Left renal pelvis (tissue), 4 donors: ENCODE measurements around the gene MYO18A. TPM values are rescaled to one million over a fixed set of nuclear protein-coding genes. Genes with fewer than 3 reads are reported as not detected.

ENCODE experiments used
- DNase-seq, 4 donors: peaks; one replicate each; pipeline ENCODE4 v3.0.0-alpha.2; 2013; ENCODE audit warnings: low read depth in 4 of 4, low spot score in 3 of 4
- polyA plus RNA-seq, 4 donors: library from polyadenylated mRNA; unstranded; fragments of 120-200 nt; gene quantifications; one replicate each; pipeline ENCODE4 v1.2.1, GENCODE V29; 2013; ENCODE audit not compliant: insufficient read length in 4 of 4

Gene MYO18A
- polyA plus RNA-seq, 4 donors, result 28.7 to 52.8 (median 38.9) TPM

DNA sequence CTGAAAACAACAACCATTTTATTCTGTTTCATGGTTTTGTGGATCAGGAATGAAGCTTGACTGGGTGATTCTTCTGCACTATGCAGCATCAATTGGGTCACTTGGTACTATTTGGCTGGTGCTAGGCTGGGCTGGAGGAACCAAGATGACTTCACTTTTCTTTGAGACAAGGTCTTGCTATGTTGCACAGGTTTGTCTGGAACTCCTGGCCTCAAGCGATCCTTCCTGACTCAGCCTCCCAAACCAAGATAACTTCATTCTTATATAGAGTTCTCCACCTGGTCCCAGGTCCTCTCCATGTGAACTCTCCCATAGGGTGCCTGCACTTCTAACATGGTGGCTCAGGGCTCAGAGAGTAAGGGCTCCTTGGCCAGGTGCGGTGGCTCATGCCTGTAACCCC is 139.1 kb downstream of the MYO18A start:
- DNase-seq, result no peak

DNA sequence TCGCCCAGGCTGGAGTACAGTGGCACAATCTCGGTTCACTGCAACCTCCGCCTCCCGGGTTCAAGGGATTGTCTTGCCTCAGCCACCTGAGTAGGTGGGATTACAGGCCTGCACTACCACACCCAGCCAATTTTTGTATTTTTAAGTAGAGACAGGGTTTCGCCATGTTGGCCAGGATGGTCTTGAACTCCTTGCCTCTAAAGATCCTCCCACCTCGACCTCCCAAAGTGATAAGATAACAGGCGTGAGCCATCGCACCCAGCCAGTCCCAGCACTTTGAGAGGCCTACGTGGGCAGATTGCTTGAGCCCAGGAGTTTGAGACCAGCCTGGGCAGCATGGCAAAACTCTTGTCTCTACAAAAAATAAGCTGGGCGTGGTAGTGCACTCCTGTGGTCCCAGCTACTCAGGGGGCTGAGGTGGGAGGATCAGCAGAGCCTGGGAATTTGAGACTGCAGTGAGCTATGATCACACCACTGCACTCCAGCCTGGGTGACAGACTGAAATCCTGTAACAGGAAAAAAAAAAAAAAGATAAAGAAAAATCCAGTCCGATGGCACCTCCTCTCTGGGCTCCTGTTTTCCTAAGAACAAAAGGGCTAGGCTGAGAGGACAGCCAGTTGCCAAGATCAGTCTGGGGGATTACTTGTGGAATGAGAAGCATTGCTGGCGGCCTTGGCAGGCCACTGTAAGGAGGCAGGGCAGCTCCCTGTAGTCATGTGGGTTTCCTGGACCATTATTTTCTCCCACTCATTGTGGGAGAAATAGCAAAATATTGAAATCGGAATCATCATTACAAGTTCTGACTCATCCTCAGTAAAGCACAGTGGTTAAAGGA is 140.2 kb downstream of the MYO18A start:
- no peak for DNase-seq

GRCh38 chr17:29038085-29038795 is 142.0 kb downstream of the MYO18A start:
- DNase-seq, result no peak

DNA sequence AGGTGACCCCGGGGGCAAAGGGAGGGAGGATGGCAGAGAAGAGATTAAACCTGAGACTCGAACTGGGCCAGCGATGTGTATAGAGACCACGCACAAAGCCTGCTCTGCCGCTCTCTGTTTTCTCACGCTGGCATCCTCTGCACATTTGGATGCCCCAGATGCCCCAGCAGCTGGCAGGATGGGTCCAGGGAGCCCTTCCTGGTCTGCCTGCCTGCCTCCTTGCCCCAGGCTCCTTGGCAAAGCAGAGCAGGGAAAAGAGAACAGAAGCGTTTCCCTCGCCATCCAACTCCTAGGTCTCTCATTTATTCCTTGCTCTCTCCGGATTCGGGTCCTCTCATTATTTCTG is 142.5 kb downstream of the MYO18A start:
- no peak for DNase-seq

GRCh38 chr17:29036584-29036983 is 143.6 kb downstream of the MYO18A start:
- no peak for DNase-seq

DNA sequence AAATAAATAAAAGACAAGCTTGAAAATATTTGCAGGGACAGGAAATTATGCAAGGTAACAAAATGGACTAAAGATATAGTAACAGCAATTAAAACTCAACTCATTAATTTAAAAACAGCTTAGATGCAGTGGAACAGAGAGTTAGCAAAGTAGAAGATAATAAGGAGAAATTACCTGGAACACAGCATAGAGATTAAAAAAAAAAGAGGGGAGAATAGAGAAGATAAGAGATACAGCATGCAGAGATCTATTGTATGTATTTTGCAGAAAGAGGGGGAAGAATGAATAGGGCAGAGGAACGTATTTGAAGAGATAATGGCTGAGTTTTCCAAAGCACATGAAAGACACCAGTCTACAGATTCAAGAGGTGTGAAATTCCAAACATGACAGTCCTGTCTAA is 145.7 kb downstream of the MYO18A start:
- DNase-seq, result no peak

DNA sequence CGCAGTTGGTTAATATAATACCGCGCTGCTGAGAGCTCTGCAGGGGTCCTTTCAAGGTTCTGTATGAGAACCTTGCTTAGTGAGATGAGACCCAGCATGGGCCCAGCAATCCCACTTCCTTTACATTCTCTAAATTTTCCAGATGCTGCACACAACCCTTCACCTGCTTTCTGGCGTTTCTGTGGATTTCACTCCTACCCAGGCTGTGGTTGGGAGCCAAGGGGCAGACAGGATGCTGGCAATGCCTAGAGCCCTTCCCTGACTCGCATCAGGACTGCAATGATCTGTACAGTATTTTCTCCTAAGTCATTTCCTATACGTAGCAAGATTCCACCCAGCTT is 147.4 kb downstream of the MYO18A start:
- DNase-seq, result no peak

- DNase-seq, result no peak
Observed at GRCh38 chr17:29032013-29032856, 148.0 kb downstream of the MYO18A start.

DNA sequence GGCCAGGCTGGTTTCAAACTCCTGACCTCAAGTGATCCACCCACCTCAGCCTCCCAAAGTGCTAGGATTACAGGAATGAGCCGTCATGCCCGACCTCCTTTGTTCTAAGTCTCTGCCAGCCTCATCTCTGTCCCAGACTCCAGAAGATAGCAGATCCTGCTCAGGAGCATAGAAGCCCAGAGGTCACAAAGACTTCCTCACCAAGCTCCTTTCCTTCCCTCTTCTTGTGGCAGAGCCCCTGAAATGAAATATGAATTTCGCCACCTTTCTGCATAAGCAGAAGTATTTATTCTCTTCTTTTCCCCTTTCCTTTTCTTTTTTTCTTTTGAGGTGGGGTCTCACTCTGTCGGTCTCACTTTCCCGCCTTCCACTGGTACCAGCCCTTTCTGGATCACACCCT is 148.7 kb downstream of the MYO18A start:
- no peak for DNase-seq

DNA sequence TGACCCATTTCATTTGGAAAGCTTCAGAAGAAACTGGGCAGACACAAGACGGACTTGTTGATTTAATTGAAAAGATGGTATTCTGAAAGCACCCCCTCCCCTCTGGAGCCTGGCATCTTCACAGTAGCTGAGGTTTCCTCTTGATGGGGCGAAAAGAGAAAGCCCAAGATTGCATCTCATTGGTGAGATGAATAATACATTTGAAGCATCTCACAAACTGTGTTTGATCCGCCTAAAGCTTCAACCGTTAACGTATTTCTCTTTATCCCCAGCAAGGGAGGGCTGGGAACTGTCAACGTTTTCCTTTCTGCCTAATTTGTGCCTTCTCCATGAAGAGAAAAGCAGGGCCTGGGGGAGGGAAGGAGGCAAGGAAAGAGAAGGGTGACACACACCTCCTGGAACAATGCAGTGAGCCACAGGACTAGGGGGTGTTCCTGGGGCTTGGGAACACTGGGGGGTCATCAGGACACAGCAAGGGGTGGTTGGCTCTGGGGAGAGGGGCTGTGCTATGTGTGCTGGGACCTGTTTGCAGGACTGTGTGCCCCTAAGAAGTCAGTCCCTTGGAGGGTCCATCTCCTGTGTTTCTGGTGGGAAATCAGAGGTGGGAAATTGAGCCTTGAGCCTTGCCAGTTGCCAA is 155.8 kb downstream of the MYO18A start:
- DNase-seq, result no peak

GRCh38 chr17:29022074-29022473 is 158.1 kb downstream of the MYO18A start:
- DNase-seq, result no peak

GRCh38 chr17:29021226-29021625 is 159.0 kb downstream of the MYO18A start:
- DNase-seq, result no peak

Other genes with a start within 250 kb of the MYO18A start
- gene PHF12, start 228.9 kb downstream of the MYO18A start, polyA plus RNA-seq, result 10 to 100 TPM; 38.9 to 52.6 (median 43.7) TPM
- gene SEZ6, start 174.4 kb downstream of the MYO18A start, polyA plus RNA-seq, result 1 to 10 TPM in 1 of 4 donors, under 1 TPM in 3; 0.29 to 1.3 (median 0.47) TPM
- 10 to 100 TPM in 1 of 4 donors, 1 to 10 TPM in 3; 2.4 to 10.6 (median 5.5) TPM for gene PIPOX, start 137.3 kb downstream of the MYO18A start, polyA plus RNA-seq
- gene CRYBA1, start 66.5 kb upstream of the MYO18A start, polyA plus RNA-seq, result not detected
- 10 to 100 TPM; 35.3 to 46.3 (median 43.1) TPM for gene NUFIP2, start 113.8 kb upstream of the MYO18A start, polyA plus RNA-seq
- 10 to 100 TPM; 41.1 to 50.7 (median 47.2) TPM for gene TAOK1, start 210.0 kb upstream of the MYO18A start, polyA plus RNA-seq